Peyer's patch (tissue), 4 donors: ENCODE measurements around the gene FASTKD3.

Experiments
- CTCF ChIP-seq, 6 experiments: fragments of 450-650 bp in 4 of 6; fragments of 200-600 bp in 2 of 6; sonication (generic) in 1 of 6; IDR thresholded peaks; one replicate each; pipeline ENCODE4 v1.5.1; 2017 to 2019; ENCODE audit warnings: antibody characterized with exemption in 6 of 6, mild to moderate bottlenecking in 3 of 6, moderate library complexity in 1 of 6
- POLR2A ChIP-seq, 2 donors: fragments of 450-650 bp; IDR thresholded peaks; one replicate each; pipeline ENCODE4 v1.5.1; 2017; ENCODE audit warnings: antibody characterized with exemption in 2 of 2, mild to moderate bottlenecking in 2 of 2, moderate library complexity in 2 of 2

GRCh38 chr5:7850395-7851239 lies 18.2 kb downstream of the FASTKD3 start, which contains the start of gene CFAP90:
- TF ChIP-seq CTCF (IDR thresholded peaks at IDR 0.05) (peak in 1 of 6 experiments; percentile 15), POLR2A (IDR thresholded peaks at IDR 0.05) (no peak)
